Large intestine (tissue), 3 donors: ENCODE measurements around the gene CEP43. TPM values are rescaled to one million over a fixed set of nuclear protein-coding genes. Genes with fewer than 3 reads are reported as not detected.

Experiments used
- DNase-seq, 2 donors: peaks; one replicate each; pipeline versions ENCODE4 v3.0.0 to v3.0.0-alpha.2; 2013
- H3K27ac ChIP-seq: one replicate; pipeline ENCODE4 v1.5.1; 2013; ENCODE audit warnings: low read length
- H3K27me3 ChIP-seq: 2 replicates; pipeline ENCODE4 v1.6.1; 2013; ENCODE audit warnings: low read length; ENCODE audit not compliant: control insufficient read depth, insufficient read depth
- H3K36me3 ChIP-seq: 2 replicates; pipeline ENCODE4 v1.6.1; 2013; ENCODE audit warnings: low read length; ENCODE audit not compliant: control insufficient read depth, insufficient read depth
- H3K4me1 ChIP-seq: one replicate; pipeline ENCODE4 v1.6.1; 2013; ENCODE audit warnings: low read length; ENCODE audit not compliant: control insufficient read depth, insufficient read depth
- H3K4me3 ChIP-seq: one replicate; pipeline ENCODE4 v1.5.1; 2013; ENCODE audit warnings: low read length
- H3K9me3 ChIP-seq: one replicate; pipeline ENCODE4 v1.6.1; 2013; ENCODE audit warnings: mild to moderate bottlenecking, low read depth, low read length, moderate library complexity; ENCODE audit not compliant: control insufficient read depth
- WGBS: methylation state at CpG from one replicate; pipeline ENCODE4 v1.1.5; 2013; ENCODE audit warnings: low lambda C conversion rate; ENCODE audit not compliant: insufficient coverage; 5-methylcytosine and 5-hydroxymethylcytosine counted together
- polyA plus RNA-seq: library from polyadenylated mRNA; unstranded; fragments of 120-200 nt; gene quantifications from one replicate; pipeline ENCODE4 v1.2.1, GENCODE V29; 2013

The CEP43 gene
- polyA plus RNA-seq, 1 donor, result 40.9 TPM

DNA sequence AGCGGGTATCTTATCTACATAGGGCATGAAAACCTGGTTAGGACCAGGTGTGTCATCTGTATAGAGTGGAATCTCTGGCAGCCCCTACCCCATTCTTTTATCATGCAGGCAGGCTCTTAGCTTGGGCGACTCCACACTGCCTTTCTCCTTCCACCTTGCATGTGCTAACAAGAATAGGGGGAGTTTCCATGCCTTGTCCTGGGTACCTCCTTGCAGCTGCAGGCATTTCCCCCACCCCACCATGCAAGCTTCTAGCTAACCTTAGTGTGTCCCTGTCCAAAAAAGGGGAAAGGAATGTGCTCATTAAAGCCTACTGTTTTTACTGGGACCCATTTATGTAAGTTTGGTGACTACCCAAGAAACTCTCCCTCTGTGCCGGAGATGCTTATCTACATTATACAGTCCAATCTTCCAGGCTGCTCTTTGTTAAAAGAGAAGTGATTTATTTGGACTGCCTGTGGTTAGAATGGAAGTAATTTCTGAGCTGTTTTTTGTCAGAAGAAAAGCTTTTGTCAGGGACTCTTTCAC, 10.5 kb upstream of the CEP43 start:
- 20% methylated on average over 1 of the region's 3 CpGs for WGBS
- H3K9me3 ChIP-seq, result no peaks in the 10 kb centered on the region
- H3K4me1 ChIP-seq, result no peaks in the 10 kb centered on the region
- peak in 1 of 2 donors; percentile 9 for DNase-seq
- H3K27ac ChIP-seq, result no peak overlapping the region
- H3K27me3 ChIP-seq, result no peaks in the 10 kb centered on the region
- H3K4me3 ChIP-seq, result no peak overlapping the region
- no peaks in the 10 kb centered on the region for H3K36me3 ChIP-seq

DNA sequence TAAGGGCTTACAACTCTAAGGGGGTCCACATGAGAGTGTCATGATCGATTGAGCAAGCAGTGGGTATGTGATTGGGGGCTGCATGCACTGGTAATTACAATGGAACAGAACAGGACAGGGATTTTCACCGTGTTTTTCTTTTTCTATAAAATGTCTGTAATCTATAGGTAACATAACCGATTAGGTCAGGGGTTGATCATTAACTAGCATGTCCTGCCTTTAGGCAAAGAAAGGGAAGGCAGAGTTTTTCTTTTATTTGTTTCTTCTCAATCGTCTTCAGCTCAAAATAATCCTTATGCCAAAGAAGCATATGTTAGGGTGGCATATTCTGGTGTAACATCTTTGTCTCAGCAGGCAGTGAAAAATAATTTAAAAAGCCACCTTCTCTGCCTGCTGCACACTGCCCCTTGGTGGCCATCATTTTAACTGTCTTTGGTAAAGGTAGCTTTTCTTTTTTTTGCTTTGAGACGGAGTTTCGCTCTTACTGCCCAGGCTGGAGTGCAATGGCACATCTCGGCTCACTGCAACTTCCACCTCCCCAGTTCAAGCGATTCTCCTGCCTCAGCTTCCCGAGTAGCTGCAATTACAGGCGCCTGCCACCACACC, 9.7 kb upstream of the CEP43 start:
- H3K36me3 ChIP-seq, result peaks cover 4% of the 10 kb centered on the region
- H3K9me3 ChIP-seq, result no peaks in the 10 kb centered on the region
- no peak overlapping the region for H3K4me3 ChIP-seq
- H3K27ac ChIP-seq, result no peak overlapping the region
- no peaks in the 10 kb centered on the region for H3K4me1 ChIP-seq
- 54% methylated on average over 2 of the region's 10 CpGs for WGBS
- peak in 1 of 2 donors; percentile 40 for DNase-seq
- no peaks in the 10 kb centered on the region for H3K27me3 ChIP-seq

DNA sequence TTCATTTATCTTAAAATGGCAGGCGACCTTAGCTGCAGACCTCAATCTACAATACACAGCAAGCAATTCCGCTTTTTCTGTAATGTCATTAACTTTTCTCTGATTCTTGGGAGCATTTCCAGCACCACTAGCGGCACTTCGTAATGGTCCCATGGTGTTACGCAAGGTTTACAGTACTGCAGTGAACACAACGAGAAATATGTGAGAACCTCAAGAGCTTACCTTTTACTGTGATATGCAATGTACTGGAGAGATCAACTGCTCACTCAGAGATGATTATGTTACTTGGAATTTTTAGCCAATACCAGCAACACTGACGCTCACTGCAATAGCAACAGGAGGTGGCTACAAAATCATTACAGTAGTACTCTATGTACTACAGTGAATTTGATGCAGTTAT, 2.8 kb upstream of the CEP43 start:
- DNase-seq, result peak in 1 of 2 donors; percentile 32
- H3K4me3 ChIP-seq, result no peak overlapping the region
- peaks cover 6% of the 10 kb centered on the region for H3K36me3 ChIP-seq
- H3K4me1 ChIP-seq, result peaks cover 6% of the 10 kb centered on the region
- no CpG with 5 or more reads among the region's 7 CpGs for WGBS
- H3K9me3 ChIP-seq, result no peaks in the 10 kb centered on the region
- no peaks in the 10 kb centered on the region for H3K27me3 ChIP-seq
- H3K27ac ChIP-seq, result no peak overlapping the region

DNA sequence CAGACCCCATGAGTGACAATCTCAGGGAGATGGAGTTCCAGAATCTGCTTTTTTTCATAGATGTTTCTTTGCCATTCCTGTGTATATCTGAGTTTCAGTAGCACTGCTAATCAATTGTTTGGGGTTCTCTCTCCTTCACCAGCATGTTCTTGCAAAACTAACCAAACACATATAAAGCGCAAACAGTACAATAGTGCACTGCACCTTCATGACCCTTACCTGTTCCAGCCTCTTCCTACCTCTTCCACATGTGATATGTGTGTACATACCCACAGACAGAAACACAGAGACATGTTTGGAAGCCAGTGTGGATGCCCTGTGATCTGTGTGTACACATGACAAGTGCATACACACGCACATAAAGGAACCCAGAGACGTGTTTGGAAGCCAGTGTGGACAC, 1.8 kb upstream of the CEP43 start:
- Histone ChIP-seq H3K27ac (peak overlapping the region; percentile 36), H3K27me3 (no peaks in the 10 kb centered on the region), H3K4me1 (peaks cover 9% of the 10 kb centered on the region), H3K9me3 (no peaks in the 10 kb centered on the region), H3K36me3 (peaks cover 8% of the 10 kb centered on the region), H3K4me3 (peak overlapping the region; percentile 90)
- DNase-seq, result no peak
- WGBS, result 100% methylated on average over 1 of the region's 3 CpGs

DNA sequence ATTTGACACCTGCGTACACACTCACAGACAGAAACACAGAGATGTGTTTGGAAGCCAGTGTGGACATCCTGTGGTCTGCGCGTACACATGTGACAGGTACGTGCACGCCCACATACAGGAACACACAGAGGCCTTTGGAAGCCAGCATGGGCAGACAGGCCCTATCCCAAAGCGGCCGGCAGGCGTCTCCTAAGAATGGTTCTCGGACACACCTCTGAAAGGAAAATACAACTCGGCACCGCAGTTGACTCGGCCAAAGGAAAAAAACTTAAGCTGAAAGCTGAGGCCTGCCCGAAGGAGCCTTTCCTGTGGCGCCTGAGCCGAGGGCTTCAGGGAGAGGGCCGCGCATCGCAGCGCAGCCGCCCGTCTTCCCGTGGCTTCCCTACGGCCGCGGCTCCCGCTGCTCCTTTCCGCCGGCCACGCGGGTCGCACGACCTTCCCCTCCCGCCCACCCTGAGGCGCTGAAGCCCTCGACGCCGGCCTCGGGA, 1.4 kb upstream of the CEP43 start:
- Histone ChIP-seq H3K36me3 (peaks cover 8% of the 10 kb centered on the region), H3K27ac (peak overlapping the region; percentile 36), H3K9me3 (no peaks in the 10 kb centered on the region), H3K4me1 (peaks cover 9% of the 10 kb centered on the region), H3K27me3 (no peaks in the 10 kb centered on the region), H3K4me3 (peak overlapping the region; percentile 90)
- no CpG with 5 or more reads among the region's 38 CpGs for WGBS
- DNase-seq, result peak; percentile 51 to 75

DNA sequence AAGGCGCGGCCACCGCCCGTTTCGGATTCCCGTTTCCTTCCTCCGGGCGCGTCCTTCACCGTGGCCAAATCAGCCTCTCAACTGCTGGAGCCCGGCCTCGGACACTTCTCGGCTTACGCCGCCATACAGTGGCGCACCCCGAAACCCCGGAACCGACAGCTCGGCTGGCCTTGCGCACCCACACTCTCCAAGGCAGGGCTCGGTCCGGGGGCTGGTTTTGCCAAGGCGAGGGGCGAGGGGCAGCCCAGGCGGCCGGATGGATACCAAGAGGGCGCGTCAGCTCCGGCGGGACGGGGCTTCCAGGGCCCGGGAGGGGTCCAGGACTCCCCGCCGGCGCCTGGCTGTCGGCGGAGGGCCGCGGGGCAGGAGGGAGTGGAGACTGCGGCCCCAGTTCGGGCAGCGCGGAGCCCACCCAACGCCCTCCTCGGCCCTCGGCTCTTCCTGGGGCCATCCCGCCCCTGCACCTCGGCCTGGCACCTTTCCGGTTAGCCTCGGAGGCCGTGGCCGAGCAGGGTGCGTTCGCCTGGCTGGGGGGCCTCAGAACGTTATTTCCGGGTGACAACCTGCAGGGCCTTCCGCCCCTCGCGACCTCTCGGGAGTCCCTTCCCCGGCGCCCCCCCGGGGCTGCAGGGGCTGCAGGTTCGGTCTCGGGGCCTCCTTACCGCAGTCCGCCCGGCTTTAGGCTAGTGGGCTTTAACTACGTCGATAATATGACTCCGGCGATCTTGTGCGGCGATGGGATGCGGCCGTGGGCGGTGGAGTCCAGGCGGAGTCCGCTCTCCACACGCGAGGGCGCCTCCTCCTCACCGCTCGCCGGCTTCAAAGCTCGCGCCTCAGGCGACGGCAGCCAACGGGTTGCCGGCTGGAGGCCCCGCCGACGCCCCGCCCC, 697 bp upstream of the CEP43 start:
- WGBS, result no CpG with 5 or more reads among the region's 96 CpGs
- Histone ChIP-seq H3K27me3 (no peaks in the 10 kb centered on the region), H3K4me1 (peaks cover 9% of the 10 kb centered on the region), H3K27ac (peak overlapping the region; percentile 63), H3K36me3 (peaks cover 8% of the 10 kb centered on the region), H3K9me3 (no peaks in the 10 kb centered on the region), H3K4me3 (peak overlapping the region; percentile 90)
- DNase-seq, result no peak

DNA sequence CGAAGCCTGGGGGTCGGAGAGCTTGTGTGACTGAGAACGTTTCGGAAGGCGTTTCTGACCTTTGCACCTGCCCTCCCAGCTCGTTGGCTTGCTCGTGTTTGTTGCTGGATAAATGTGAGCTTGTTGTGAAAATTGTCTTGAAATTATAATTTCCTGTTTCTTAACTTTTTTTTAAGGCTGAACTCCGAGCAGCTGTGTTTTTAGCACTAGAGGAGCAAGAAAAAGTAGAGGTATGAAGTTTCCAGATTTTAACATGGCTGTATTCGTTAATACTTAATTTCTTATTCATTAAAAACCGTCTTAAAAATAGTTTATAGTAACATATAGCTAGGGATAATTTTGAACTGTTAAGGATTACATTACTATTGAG, 672 bp downstream of the CEP43 start:
- Histone ChIP-seq H3K4me1 (peaks cover 9% of the 10 kb centered on the region), H3K36me3 (peaks cover 5% of the 10 kb centered on the region), H3K27ac (peak overlapping the region; percentile 71), H3K4me3 (peak overlapping the region; percentile 78), H3K9me3 (no peaks in the 10 kb centered on the region), H3K27me3 (no peaks in the 10 kb centered on the region)
- 2% methylated on average over 5 of the region's 10 CpGs for WGBS
- DNase-seq, result peak; percentile 35 to 64

DNA sequence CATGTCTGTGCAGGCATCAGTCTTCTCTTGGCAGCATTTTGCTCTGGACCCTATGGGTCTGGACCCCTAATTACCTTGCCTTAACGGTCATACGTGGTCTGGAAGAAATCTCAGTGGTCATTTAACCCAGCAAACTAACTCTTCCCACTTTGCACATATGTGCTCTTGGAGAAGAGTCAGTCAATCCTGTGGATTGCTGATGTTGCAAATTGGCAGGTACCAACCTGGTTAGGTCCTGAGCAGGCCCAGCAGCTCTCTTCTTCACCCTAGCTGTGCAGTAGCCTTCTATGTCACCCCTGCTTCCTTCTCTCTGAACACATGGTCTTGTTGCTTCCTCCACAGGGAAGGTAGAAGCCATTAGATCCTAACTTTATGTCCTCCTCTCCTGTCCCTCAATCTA, 1.6 kb downstream of the CEP43 start:
- Histone ChIP-seq H3K9me3 (no peaks in the 10 kb centered on the region), H3K27me3 (no peaks in the 10 kb centered on the region), H3K4me1 (peaks cover 9% of the 10 kb centered on the region), H3K27ac (no peak overlapping the region), H3K36me3 (peaks cover 5% of the 10 kb centered on the region), H3K4me3 (peak overlapping the region; percentile 78)
- no CpG with 5 or more reads among the region's 2 CpGs for WGBS
- DNase-seq, result peak in 1 of 2 donors; percentile 22

DNA sequence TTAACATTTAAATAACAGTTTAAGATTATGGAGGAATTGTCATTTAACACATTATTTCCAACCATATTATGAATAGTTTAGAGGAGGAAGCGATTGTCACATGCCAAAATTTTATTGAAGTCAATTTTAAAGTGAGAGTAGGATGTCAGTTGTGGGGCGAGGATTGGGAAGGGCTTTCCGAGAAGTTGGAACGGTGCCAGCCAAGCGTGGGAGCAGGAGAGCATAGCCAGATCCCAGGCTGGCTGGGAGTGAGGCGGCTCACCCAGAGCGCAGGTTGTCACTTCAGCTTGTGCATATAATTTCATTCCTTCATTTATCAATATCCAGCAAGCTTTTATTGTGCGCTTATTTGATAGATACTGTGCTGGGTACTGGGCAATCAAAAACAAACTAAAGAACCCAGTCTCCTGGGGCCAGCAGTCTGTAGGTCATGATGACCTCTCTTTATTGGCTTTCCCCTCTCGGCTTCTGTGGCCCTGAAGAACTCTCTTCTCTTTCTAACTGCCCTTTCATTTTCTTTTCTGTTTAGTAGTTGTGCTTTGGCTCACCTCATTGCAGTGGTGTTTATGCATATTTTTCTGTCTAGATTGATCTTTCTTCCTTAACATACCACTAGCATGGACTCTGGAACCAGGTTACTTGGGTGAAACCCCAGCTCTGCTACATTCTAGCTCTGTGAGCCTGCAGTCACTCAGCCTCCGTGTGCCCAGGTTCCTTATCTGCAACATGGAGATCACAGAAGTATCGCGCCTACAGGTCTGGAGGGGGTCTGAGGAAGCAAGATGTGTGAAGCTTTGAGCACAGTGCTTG, 6.4 kb downstream of the CEP43 start:
- 80% methylated on average over 2 of the region's 12 CpGs for WGBS
- Histone ChIP-seq H3K9me3 (no peaks in the 10 kb centered on the region), H3K4me1 (peaks cover 9% of the 10 kb centered on the region), H3K27me3 (no peaks in the 10 kb centered on the region), H3K27ac (peak overlapping the region; percentile 32), H3K4me3 (no peak overlapping the region), H3K36me3 (peaks cover 23% of the 10 kb centered on the region)
- peak; percentile 34 to 55 for DNase-seq

DNA sequence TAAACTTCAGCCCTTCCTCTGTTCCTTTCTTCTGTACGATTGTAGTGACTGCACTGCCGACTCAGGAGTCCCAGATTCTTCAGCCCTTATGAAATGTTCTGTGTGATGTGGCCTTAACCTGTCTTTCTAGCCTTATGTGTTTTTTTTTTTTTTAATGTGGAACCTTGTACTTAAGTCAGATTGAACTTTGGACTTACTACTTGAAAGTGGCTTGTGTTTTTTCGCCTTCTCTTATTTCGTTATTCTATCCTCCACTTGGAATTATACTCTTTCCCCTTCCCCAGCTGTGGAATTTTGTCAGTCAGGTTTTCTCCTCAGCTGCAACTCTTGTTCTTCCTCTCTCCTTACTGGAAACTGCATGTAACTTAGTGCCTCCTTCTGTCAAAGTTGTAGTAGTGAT, 8.8 kb downstream of the CEP43 start:
- 17% methylated on average over 2 of the region's 4 CpGs for WGBS
- Histone ChIP-seq H3K27ac (peak overlapping the region; percentile 59), H3K4me1 (peaks cover 4% of the 10 kb centered on the region), H3K36me3 (peaks cover 32% of the 10 kb centered on the region), H3K4me3 (no peak overlapping the region), H3K27me3 (no peaks in the 10 kb centered on the region), H3K9me3 (no peaks in the 10 kb centered on the region)
- DNase-seq, result peak; percentile 18 to 61
